SK-N-SH (cell line): ENCODE data around the gene FAM222B.

Source experiments
- ELF1 ChIP-seq: IDR thresholded peaks from 2 replicates; pipeline ENCODE4 v1.4.0; 2012
- EZH2phosphoT487 ChIP-seq: fragments of 200-600 bp; sonication (generic); IDR thresholded peaks from 2 replicates; pipeline ENCODE4 v1.6.1; 2017; ENCODE audit warnings: low read depth, mixed run types, mild to moderate bottlenecking, antibody characterized with exemption, moderate library complexity, borderline replicate concordance
- NRF1 ChIP-seq: IDR thresholded peaks from 2 replicates; pipeline ENCODE4 v1.6.1; 2012; ENCODE audit warnings: low read depth, mild to moderate bottlenecking, low read length
- RAD21 ChIP-seq: IDR thresholded peaks from 2 replicates; pipeline ENCODE4 v1.6.1; 2012; ENCODE audit warnings: mild to moderate bottlenecking, low read length
- SIN3A ChIP-seq: IDR thresholded peaks from 2 replicates; pipeline ENCODE4 v1.6.1; 2012; ENCODE audit warnings: low read depth, mild to moderate bottlenecking, low read length, moderate library complexity, borderline replicate concordance
- SMC3 ChIP-seq: IDR thresholded peaks from 2 replicates; pipeline ENCODE4 v1.6.1; 2012; ENCODE audit warnings: low read depth, low read length, improper control_type of control experiment
- TF ChIP-seq, protein P1 (sequence below): fragments of 200-600 bp; sonication (generic); IDR thresholded peaks from 2 replicates; pipeline ENCODE4 v1.6.1; 2017; ENCODE audit warnings: antibody characterized with exemption, mild to moderate bottlenecking, moderate library complexity
- TF ChIP-seq, protein P2 (sequence below): IDR thresholded peaks from 2 replicates; pipeline ENCODE4 v1.4.0; 2012; ENCODE audit warnings: low read depth
- TF ChIP-seq, protein P3 (sequence below): IDR thresholded peaks from 2 replicates; pipeline ENCODE4 v1.4.0; 2012; ENCODE audit warnings: low read depth, borderline replicate concordance

DNA sequence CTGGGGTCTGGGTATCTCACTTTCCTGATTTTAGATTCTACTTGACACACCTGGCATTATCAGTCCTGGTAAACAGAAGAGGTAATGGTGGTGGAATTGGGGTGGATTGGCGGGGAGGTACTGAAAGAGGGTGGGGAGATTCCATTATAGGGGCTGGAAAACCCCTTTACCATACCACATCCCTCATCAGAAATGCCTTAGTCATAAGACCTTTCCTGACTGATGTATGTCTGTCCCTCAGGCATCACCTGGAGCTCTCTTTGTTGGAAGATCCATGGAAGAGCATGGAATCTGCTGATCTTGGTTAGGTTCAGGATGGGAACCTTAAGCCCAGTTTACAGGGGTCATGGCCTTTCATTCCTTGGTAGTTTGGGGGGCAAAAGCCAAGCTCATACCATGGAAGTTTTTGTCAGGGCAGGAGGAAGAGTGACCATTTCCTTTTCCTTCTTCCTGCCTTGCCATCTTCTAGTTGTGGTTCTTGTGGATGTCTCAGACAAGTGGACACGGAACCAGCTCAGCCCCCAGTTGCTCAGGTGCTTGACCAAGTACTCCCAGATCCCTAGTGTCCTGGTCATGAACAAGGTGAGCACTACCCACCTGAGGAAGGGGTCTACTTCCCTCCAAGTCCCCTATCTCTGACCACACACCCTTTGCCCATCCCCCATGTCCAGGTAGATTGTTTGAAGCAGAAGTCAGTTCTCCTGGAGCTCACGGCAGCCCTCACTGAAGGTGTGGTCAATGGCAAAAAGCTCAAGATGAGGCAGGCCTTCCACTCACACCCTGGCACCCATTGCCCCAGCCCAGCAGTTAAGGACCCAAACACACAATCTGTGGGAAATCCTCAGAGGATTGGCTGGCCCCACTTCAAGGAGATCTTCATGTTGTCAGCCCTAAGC is 15.6 kb upstream of the FAM222B start:
- no peak for TF ChIP-seq RAD21
- TF ChIP-seq, protein P1, sequence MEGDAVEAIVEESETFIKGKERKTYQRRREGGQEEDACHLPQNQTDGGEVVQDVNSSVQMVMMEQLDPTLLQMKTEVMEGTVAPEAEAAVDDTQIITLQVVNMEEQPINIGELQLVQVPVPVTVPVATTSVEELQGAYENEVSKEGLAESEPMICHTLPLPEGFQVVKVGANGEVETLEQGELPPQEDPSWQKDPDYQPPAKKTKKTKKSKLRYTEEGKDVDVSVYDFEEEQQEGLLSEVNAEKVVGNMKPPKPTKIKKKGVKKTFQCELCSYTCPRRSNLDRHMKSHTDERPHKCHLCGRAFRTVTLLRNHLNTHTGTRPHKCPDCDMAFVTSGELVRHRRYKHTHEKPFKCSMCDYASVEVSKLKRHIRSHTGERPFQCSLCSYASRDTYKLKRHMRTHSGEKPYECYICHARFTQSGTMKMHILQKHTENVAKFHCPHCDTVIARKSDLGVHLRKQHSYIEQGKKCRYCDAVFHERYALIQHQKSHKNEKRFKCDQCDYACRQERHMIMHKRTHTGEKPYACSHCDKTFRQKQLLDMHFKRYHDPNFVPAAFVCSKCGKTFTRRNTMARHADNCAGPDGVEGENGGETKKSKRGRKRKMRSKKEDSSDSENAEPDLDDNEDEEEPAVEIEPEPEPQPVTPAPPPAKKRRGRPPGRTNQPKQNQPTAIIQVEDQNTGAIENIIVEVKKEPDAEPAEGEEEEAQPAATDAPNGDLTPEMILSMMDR = no peak
- no peak for TF ChIP-seq EZH2phosphoT487
- TF ChIP-seq, protein P2, sequence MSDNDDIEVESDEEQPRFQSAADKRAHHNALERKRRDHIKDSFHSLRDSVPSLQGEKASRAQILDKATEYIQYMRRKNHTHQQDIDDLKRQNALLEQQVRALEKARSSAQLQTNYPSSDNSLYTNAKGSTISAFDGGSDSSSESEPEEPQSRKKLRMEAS = no peak
- TF ChIP-seq ELF1 = no peak
- TF ChIP-seq SMC3 = no peak
- TF ChIP-seq SIN3A = no peak
- no peak for TF ChIP-seq NRF1
- TF ChIP-seq, protein P3, sequence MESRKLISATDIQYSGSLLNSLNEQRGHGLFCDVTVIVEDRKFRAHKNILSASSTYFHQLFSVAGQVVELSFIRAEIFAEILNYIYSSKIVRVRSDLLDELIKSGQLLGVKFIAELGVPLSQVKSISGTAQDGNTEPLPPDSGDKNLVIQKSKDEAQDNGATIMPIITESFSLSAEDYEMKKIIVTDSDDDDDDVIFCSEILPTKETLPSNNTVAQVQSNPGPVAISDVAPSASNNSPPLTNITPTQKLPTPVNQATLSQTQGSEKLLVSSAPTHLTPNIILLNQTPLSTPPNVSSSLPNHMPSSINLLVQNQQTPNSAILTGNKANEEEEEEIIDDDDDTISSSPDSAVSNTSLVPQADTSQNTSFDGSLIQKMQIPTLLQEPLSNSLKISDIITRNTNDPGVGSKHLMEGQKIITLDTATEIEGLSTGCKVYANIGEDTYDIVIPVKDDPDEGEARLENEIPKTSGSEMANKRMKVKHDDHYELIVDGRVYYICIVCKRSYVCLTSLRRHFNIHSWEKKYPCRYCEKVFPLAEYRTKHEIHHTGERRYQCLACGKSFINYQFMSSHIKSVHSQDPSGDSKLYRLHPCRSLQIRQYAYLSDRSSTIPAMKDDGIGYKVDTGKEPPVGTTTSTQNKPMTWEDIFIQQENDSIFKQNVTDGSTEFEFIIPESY = no peak
